ENCODE results near the gene IGSF9B.

- TF ChIP-seq POLR2A (IDR thresholded peaks at IDR 0.05; ENCODE audit: low read depth, low read length) (no peak), TAF1 (IDR thresholded peaks at IDR 0.05; ENCODE audit: low read depth, low read length) (no peak), PAX5 (IDR thresholded peaks at IDR 0.05; ENCODE audit: insufficient read depth, low read length, severe bottlenecking) (no peak), POLR2AphosphoS5 (IDR thresholded peaks at IDR 0.05; ENCODE audit: low read depth, low read length) (no peak), SPI1 (IDR thresholded peaks at IDR 0.05; ENCODE audit: low read depth, low read length) (no peak), POU2F2 (IDR thresholded peaks at IDR 0.05; ENCODE audit: low read depth, low read length) (no peak; the same call in 1 of the 2 replicates)
Observed at GRCh38 chr11:133895061-133895479, 61.7 kb downstream of the IGSF9B start.

Measured in GM12891 (cell line).